H9 (cell line): Measurements from ENCODE around the gene CCNY. TPM values are rescaled to one million over a fixed set of nuclear protein-coding genes. Genes with fewer than 3 reads are reported as not detected.

Source experiments
- DNase-seq: peaks from one replicate; pipeline ENCODE4 v3.0.0-alpha.2; 2017
- H2AFZ ChIP-seq: one replicate; pipeline ENCODE4 v1.6.1; 2013; ENCODE audit warnings: mild to moderate bottlenecking, low read length, control low read depth, moderate library complexity
- H2AK5ac ChIP-seq: 2 replicates; pipeline ENCODE4 v1.6.1; 2013; ENCODE audit warnings: low read length, control low read depth, mixed read lengths; ENCODE audit not compliant: insufficient read length
- H2BK120ac ChIP-seq: one replicate; pipeline ENCODE4 v1.6.1; 2013; ENCODE audit warnings: low read depth, mild to moderate bottlenecking, low read length, control low read depth, inconsistent platforms; ENCODE audit not compliant: poor library complexity, severe bottlenecking
- H2BK12ac ChIP-seq: 2 replicates; pipeline ENCODE4 v1.6.1; 2013; ENCODE audit warnings: low read length, control low read depth, mixed read lengths, low read depth; ENCODE audit not compliant: insufficient read length
- H2BK15ac ChIP-seq: 2 replicates; pipeline ENCODE4 v1.6.1; 2013; ENCODE audit warnings: low read depth, low read length, control low read depth
- H2BK20ac ChIP-seq: one replicate; pipeline ENCODE4 v1.6.1; 2013; ENCODE audit warnings: low read depth, mild to moderate bottlenecking, low read length, control low read depth, inconsistent platforms; ENCODE audit not compliant: poor library complexity, severe bottlenecking
- H2BK5ac ChIP-seq: 2 replicates; pipeline ENCODE4 v1.6.1; 2013; ENCODE audit warnings: low read length, control low read depth, mixed read lengths; ENCODE audit not compliant: insufficient read length
- H3K14ac ChIP-seq: 2 replicates; pipeline ENCODE4 v1.6.1; 2013; ENCODE audit warnings: low read length, control low read depth; ENCODE audit not compliant: insufficient read depth
- H3K18ac ChIP-seq: 2 replicates; pipeline ENCODE4 v1.6.1; 2013; ENCODE audit warnings: low read depth, mild to moderate bottlenecking, mixed read lengths, low read length, control low read depth; ENCODE audit not compliant: insufficient read length
- H3K23ac ChIP-seq: 2 replicates; pipeline ENCODE4 v1.6.1; 2013; ENCODE audit warnings: low read length, control low read depth, mixed read lengths, low read depth; ENCODE audit not compliant: insufficient read length
- H3K23me2 ChIP-seq: 2 replicates; pipeline ENCODE4 v1.6.1; 2013; ENCODE audit warnings: low read depth, mild to moderate bottlenecking, mixed read lengths, low read length, control low read depth; ENCODE audit not compliant: insufficient read length, poor library complexity, severe bottlenecking
- H3K27ac ChIP-seq: 2 replicates; pipeline ENCODE4 v1.5.1; 2013; ENCODE audit warnings: low read length, control low read depth, mixed read lengths, low read depth; ENCODE audit not compliant: insufficient read length
- H3K27me3 ChIP-seq: 2 replicates; pipeline ENCODE4 v1.6.1; 2013; ENCODE audit warnings: low read length, control low read depth, inconsistent platforms; ENCODE audit not compliant: insufficient read depth
- H3K4ac ChIP-seq: 2 replicates; pipeline ENCODE4 v1.6.1; 2013; ENCODE audit warnings: low read depth, mild to moderate bottlenecking, control low read depth, inconsistent platforms, low read length, moderate library complexity
- H3K4me1 ChIP-seq: 2 replicates; pipeline ENCODE4 v1.6.1; 2013; ENCODE audit warnings: low read length, control low read depth, inconsistent platforms; ENCODE audit not compliant: insufficient read depth
- H3K4me2 ChIP-seq: 2 replicates; pipeline ENCODE4 v1.6.1; 2013; ENCODE audit warnings: low read length, control low read depth, mixed read lengths; ENCODE audit not compliant: insufficient read length, insufficient read depth
- H3K56ac ChIP-seq: 2 replicates; pipeline ENCODE4 v1.6.1; 2013; ENCODE audit warnings: low read depth, mild to moderate bottlenecking, mixed read lengths, low read length, control low read depth; ENCODE audit not compliant: insufficient read length
- H3K79me1 ChIP-seq: 2 replicates; pipeline ENCODE4 v1.6.1; 2013; ENCODE audit warnings: low read depth, mild to moderate bottlenecking, moderate library complexity, low read length, control low read depth, inconsistent platforms; ENCODE audit not compliant: insufficient read depth, poor library complexity, severe bottlenecking
- H3K79me2 ChIP-seq: 2 replicates; pipeline ENCODE4 v1.6.1; 2013; ENCODE audit warnings: low read length, control low read depth, inconsistent platforms; ENCODE audit not compliant: insufficient read depth
- H3K9ac ChIP-seq: 2 replicates; pipeline ENCODE4 v1.6.1; 2013; ENCODE audit warnings: low read length, control low read depth, mixed read lengths; ENCODE audit not compliant: insufficient read length; ENCODE audit errors: extremely low read depth
- H3K9me3 ChIP-seq: one replicate; pipeline ENCODE4 v1.6.1; 2013; ENCODE audit warnings: low read depth, low read length, inconsistent platforms; ENCODE audit not compliant: control insufficient read depth
- H3T11ph ChIP-seq: one replicate; pipeline ENCODE4 v1.6.1; 2013; ENCODE audit warnings: mild to moderate bottlenecking, low read length, control low read depth, inconsistent platforms
- H4K20me1 ChIP-seq: one replicate; pipeline ENCODE4 v1.6.1; 2013; ENCODE audit not compliant: control insufficient read depth, insufficient read length, insufficient read depth
- H4K5ac ChIP-seq: 2 replicates; pipeline ENCODE4 v1.6.1; 2013; ENCODE audit warnings: low read depth, mild to moderate bottlenecking, mixed read lengths, low read length, control low read depth; ENCODE audit not compliant: insufficient read length
- H4K8ac ChIP-seq: replicated peaks from 2 replicates; pipeline ENCODE4 v1.6.1; 2013; ENCODE audit warnings: low read length, control low read depth, mixed read lengths, low read depth; ENCODE audit not compliant: insufficient read length
- H4K91ac ChIP-seq: 2 replicates; pipeline ENCODE4 v1.6.1; 2013; ENCODE audit warnings: low read depth, mild to moderate bottlenecking, moderate library complexity, mixed read lengths, low read length, control low read depth; ENCODE audit not compliant: insufficient read length
- H3K27ac Mint-ChIP-seq, 3 experiments: 2 replicates in 2 of 3; 3 replicates in 1 of 3; pipeline ENCODE4 v1.8.0; 2020 to 2021; ENCODE audit warnings: mixed read lengths in 3 of 3, mild to moderate bottlenecking in 1 of 3, moderate library complexity in 1 of 3
- H3K27me3 Mint-ChIP-seq: 2 replicates; pipeline ENCODE4 v1.8.0; 2021; ENCODE audit warnings: low read depth, mild to moderate bottlenecking, moderate library complexity, mixed read lengths
- H3K36me3 Mint-ChIP-seq, 3 experiments: 2 replicates in 2 of 3; 3 replicates in 1 of 3; pipeline ENCODE4 v1.8.0; 2020 to 2021; ENCODE audit warnings: low read depth in 3 of 3, mixed read lengths in 3 of 3; ENCODE audit not compliant: insufficient read depth in 1 of 3
- H3K4me1 Mint-ChIP-seq, 2 experiments: 2 replicates each; pipeline ENCODE4 v1.8.0; 2020; ENCODE audit warnings: mixed read lengths in 2 of 2
- H3K4me3 Mint-ChIP-seq, 2 experiments: 2 replicates in 1 of 2; 3 replicates in 1 of 2; pipeline ENCODE4 v1.8.0; 2020 to 2021; ENCODE audit warnings: mild to moderate bottlenecking in 2 of 2, mixed read lengths in 2 of 2, moderate library complexity in 1 of 2
- H3K9me3 Mint-ChIP-seq, 2 experiments: 2 replicates in 1 of 2; 3 replicates in 1 of 2; pipeline ENCODE4 v1.8.0; 2020; ENCODE audit warnings: mild to moderate bottlenecking in 2 of 2, mixed read lengths in 2 of 2, moderate library complexity in 1 of 2
- CTCF ChIP-seq: fragments of 200-600 bp; sonication (generic); conservative IDR thresholded peaks from 3 replicates; pipeline ENCODE4 v1.8.0; 2021; ENCODE audit warnings: antibody characterized with exemption, mild to moderate bottlenecking
- WGBS: extraction: QIAGEN DNeasy Blood & Tissue Kit; methylation state at CpG from one replicate; pipeline ENCODE4 v1.1.7; 2013; ENCODE audit warnings: missing lambda C conversion rate, low lambda C conversion rate, mixed read lengths; ENCODE audit not compliant: insufficient read length; ENCODE audit errors: extremely low coverage; 5-methylcytosine and 5-hydroxymethylcytosine counted together
- total RNA-seq: library from RNA; stranded (reverse); gene quantifications from 2 replicates; pipeline ENCODE4 v1.2.1, GENCODE V29; 2021

The CCNY gene
- total RNA-seq, 1 experiment from 2014 or later, result 62.1 TPM

GRCh38 chr10:35434533-35434932, 98.2 kb downstream of the CCNY start:
- peaks cover 11 to 24% of the 10 kb centered on the region in 2 experiments for H3K4me1 Mint-ChIP-seq
- no peak overlapping the region for H2BK5ac ChIP-seq
- no peak overlapping the region for H3K14ac ChIP-seq
- H3K79me1 ChIP-seq, result peaks cover 3% of the 10 kb centered on the region
- H3K9me3 ChIP-seq, result no peaks in the 10 kb centered on the region
- H3K27me3 ChIP-seq, result no peaks in the 10 kb centered on the region
- no peak overlapping the region for H3T11ph ChIP-seq
- H3K27ac ChIP-seq, result no peak overlapping the region
- H2BK12ac ChIP-seq, result no peak overlapping the region
- no peak overlapping the region for H3K23ac ChIP-seq
- no peaks in the 10 kb centered on the region for H3K4me1 ChIP-seq
- H2BK15ac ChIP-seq, result no peak overlapping the region
- no peak overlapping the region for H3K4me2 ChIP-seq
- no peak overlapping the region for H3K56ac ChIP-seq
- H3K4me3 Mint-ChIP-seq, result no peak overlapping the region
- no peak overlapping the region for H2BK20ac ChIP-seq
- no peak overlapping the region for H3K4ac ChIP-seq
- no CpG with 5 or more reads among the region's 1 CpG for WGBS
- no peak overlapping the region for H2AK5ac ChIP-seq
- H3K18ac ChIP-seq, result no peak overlapping the region
- no peak overlapping the region for H3K9ac ChIP-seq
- H3K27ac Mint-ChIP-seq, result no peak overlapping the region; a peak in 1 of 7 replicates
- no peaks in the 10 kb centered on the region for H4K20me1 ChIP-seq
- no peaks in the 10 kb centered on the region; a peak in 1 of 5 replicates for H3K9me3 Mint-ChIP-seq
- H3K23me2 ChIP-seq, result no peaks in the 10 kb centered on the region
- H2AFZ ChIP-seq, result no peak overlapping the region
- no peak overlapping the region for H4K8ac ChIP-seq
- no peak for TF ChIP-seq CTCF
- no peak overlapping the region for H4K5ac ChIP-seq
- no peak overlapping the region for H4K91ac ChIP-seq
- peaks cover 2% of the 10 kb centered on the region; the same call in 1 of the 2 replicates for H3K79me2 ChIP-seq
- no peak for DNase-seq
- peaks cover 0 to 7% (median 3%) of the 10 kb centered on the region in 3 experiments; a peak in 2 of 7 replicates for H3K36me3 Mint-ChIP-seq
- no peaks in the 10 kb centered on the region for H3K27me3 Mint-ChIP-seq
- H2BK120ac ChIP-seq, result no peak overlapping the region
